Kidney capillary endothelial cell (primary cell): Measurements from ENCODE around the gene MEGF11.

Experiments used
- DNase-seq: peaks from one replicate; pipeline ENCODE4 v3.0.0-alpha.2; 2018; ENCODE audit warnings: low spot score

The MEGF11 gene

DNA sequence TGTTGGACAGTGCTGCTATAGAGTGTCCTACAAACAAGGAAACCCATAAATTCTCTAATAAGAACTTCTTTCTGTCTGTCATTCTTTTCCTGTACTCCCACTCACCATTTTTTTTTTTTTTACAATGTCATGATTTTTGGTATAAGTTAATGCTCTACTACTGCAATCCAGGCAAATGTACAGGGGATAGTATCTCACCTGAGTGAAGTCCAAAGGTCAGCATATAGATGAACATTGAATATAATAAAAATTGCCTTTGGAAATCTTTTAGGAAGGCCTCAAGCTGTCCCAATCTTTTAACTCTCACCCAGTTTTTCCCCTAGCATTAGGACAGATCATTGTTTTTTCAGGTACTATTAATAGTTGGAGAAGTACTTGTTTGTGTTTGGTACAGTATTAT, 405.6 kb downstream of the MEGF11 start:
- no peak for DNase-seq

DNA sequence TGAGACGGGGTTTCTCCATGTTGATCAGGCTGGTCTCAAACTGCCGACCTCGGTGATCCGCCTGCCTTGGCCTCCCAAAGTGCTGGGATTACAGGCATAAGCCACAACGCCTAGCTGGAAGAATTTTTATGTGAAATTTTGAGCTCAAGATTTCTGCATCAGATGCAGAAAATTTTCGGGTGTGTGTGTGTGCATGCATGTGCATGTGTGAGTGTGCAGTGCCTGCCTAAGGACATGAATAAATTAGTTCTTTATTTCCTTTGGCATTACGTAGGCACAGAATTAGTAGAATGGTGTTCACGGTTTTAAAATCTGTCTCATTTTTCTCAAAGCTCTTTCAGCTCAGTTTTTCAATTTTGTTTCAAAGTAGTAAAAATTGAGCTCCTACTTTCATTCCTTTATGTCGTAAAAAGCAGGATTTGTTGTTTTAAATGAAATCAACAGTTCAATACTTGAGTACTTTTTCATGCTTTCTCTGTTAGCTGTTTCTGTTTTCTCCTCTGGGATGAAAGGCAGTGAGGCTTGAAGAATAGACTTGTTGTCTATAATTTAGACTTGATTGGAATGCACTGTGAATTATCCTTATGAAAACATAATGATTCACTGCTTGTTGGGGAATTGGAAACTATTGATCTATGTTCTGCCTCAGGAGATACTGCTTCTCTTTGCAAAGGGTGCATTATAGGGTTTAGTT, 407.6 kb downstream of the MEGF11 start:
- DNase-seq, result no peak
